Measurements from ENCODE around the gene E2F1.
"Not testable (repeated sequence)": the region's sequence is repeated elsewhere in the genome, so short reads cannot be mapped to it uniquely, and the experiment has no call there.

E2F1 gene

GRCh38 chr20:33702861-33703260 lies 16.7 kb upstream of the E2F1 start:
- no peak for ATAC-seq (ENCODE audit: low read depth)
- no peaks in the 10 kb centered on the region for H3K4me1 Mint-ChIP-seq
- H3K27ac Mint-ChIP-seq = no peak overlapping the region
- H3K9me3 Mint-ChIP-seq = peaks cover 2% of the 10 kb centered on the region
- no peak for DNase-seq (ENCODE audit: low spot score in 2 of 2)
- no peak overlapping the region for H3K4me3 Mint-ChIP-seq
- no peaks in the 10 kb centered on the region for H3K27me3 Mint-ChIP-seq
- H3K36me3 Mint-ChIP-seq = peaks cover 7% of the 10 kb centered on the region

GRCh38 chr20:33701629-33702450 lies 15.7 kb upstream of the E2F1 start:
- Mint-ChIP-seq H3K27ac (no peak overlapping the region), H3K36me3 (peaks cover 2% of the 10 kb centered on the region), H3K27me3 (no peaks in the 10 kb centered on the region), H3K9me3 (peaks cover 2% of the 10 kb centered on the region), H3K4me1 (no peaks in the 10 kb centered on the region), H3K4me3 (no peak overlapping the region)
- DNase-seq (ENCODE audit: low spot score in 2 of 2) = no peak
- no peak for ATAC-seq (ENCODE audit: low read depth)

- not testable (repeated sequence) for H3K4me3 Mint-ChIP-seq; H3K4me1 Mint-ChIP-seq; H3K9me3 Mint-ChIP-seq; H3K27ac Mint-ChIP-seq; H3K36me3 Mint-ChIP-seq; ATAC-seq (ENCODE audit: low read depth); DNase-seq (ENCODE audit: low spot score in 2 of 2); H3K27me3 Mint-ChIP-seq
Measured at GRCh38 chr20:33700696-33701441, 14.7 kb upstream of the E2F1 start.

- not testable (repeated sequence) for DNase-seq (ENCODE audit: low spot score in 2 of 2); H3K9me3 Mint-ChIP-seq; H3K36me3 Mint-ChIP-seq; ATAC-seq (ENCODE audit: low read depth); H3K27ac Mint-ChIP-seq; H3K4me1 Mint-ChIP-seq; H3K27me3 Mint-ChIP-seq; H3K4me3 Mint-ChIP-seq
Measured at GRCh38 chr20:33698966-33699365, 12.8 kb upstream of the E2F1 start.

GRCh38 chr20:33697129-33697528 lies 10.9 kb upstream of the E2F1 start:
- DNase-seq (ENCODE audit: low spot score in 2 of 2) (no peak), ATAC-seq (ENCODE audit: low read depth) (no peak)
- Mint-ChIP-seq H3K27me3 (no peaks in the 10 kb centered on the region), H3K4me3 (no peak overlapping the region), H3K9me3 (peaks cover 2% of the 10 kb centered on the region), H3K27ac (no peak overlapping the region), H3K4me1 (no peaks in the 10 kb centered on the region), H3K36me3 (peaks cover 2% of the 10 kb centered on the region)

- DNase-seq (ENCODE audit: low spot score in 2 of 2) (no peak), ATAC-seq (ENCODE audit: low read depth) (no peak)
- H3K27ac Mint-ChIP-seq = no peak overlapping the region
- H3K4me3 Mint-ChIP-seq = no peak overlapping the region
- peaks cover 2% of the 10 kb centered on the region for H3K4me1 Mint-ChIP-seq
- peaks cover 2% of the 10 kb centered on the region for H3K36me3 Mint-ChIP-seq
- no peaks in the 10 kb centered on the region for H3K27me3 Mint-ChIP-seq
- H3K9me3 Mint-ChIP-seq = peaks cover 2% of the 10 kb centered on the region
Measured at GRCh38 chr20:33696448-33696847, 10.3 kb upstream of the E2F1 start.

- H3K27ac Mint-ChIP-seq = no peak overlapping the region
- DNase-seq (ENCODE audit: low spot score in 2 of 2) = no peak
- H3K36me3 Mint-ChIP-seq = peaks cover 2% of the 10 kb centered on the region
- H3K9me3 Mint-ChIP-seq = peaks cover 2% of the 10 kb centered on the region
- H3K27me3 Mint-ChIP-seq = no peaks in the 10 kb centered on the region
- no peak for ATAC-seq (ENCODE audit: low read depth)
- H3K4me3 Mint-ChIP-seq = no peak overlapping the region
- peaks cover 3% of the 10 kb centered on the region for H3K4me1 Mint-ChIP-seq
Measured at GRCh38 chr20:33694639-33695012, 8.4 kb upstream of the E2F1 start.

- Mint-ChIP-seq H3K4me1 (peaks cover 3% of the 10 kb centered on the region), H3K9me3 (peaks cover 2% of the 10 kb centered on the region), H3K27me3 (no peaks in the 10 kb centered on the region), H3K27ac (no peak overlapping the region), H3K36me3 (peaks cover 2% of the 10 kb centered on the region), H3K4me3 (no peak overlapping the region)
- DNase-seq (ENCODE audit: low spot score in 2 of 2) = no peak
- no peak for ATAC-seq (ENCODE audit: low read depth)
Measured at GRCh38 chr20:33693741-33694638, 7.8 kb upstream of the E2F1 start.

GRCh38 chr20:33693289-33693688 lies 7.1 kb upstream of the E2F1 start:
- Mint-ChIP-seq H3K4me3 (no peak overlapping the region), H3K27ac (no peak overlapping the region), H3K27me3 (no peaks in the 10 kb centered on the region), H3K9me3 (no peaks in the 10 kb centered on the region), H3K4me1 (peaks cover 3% of the 10 kb centered on the region), H3K36me3 (peaks cover under 1% of the 10 kb centered on the region)
- DNase-seq (ENCODE audit: low spot score in 2 of 2) = no peak
- no peak for ATAC-seq (ENCODE audit: low read depth)

- Mint-ChIP-seq H3K4me3 (no peak overlapping the region), H3K9me3 (no peaks in the 10 kb centered on the region), H3K27me3 (no peaks in the 10 kb centered on the region), H3K36me3 (no peaks in the 10 kb centered on the region), H3K27ac (no peak overlapping the region), H3K4me1 (peaks cover 15% of the 10 kb centered on the region)
- DNase-seq (ENCODE audit: low spot score in 2 of 2) (no peak), ATAC-seq (ENCODE audit: low read depth) (no peak)
Measured at GRCh38 chr20:33689973-33690372, 3.8 kb upstream of the E2F1 start.

GRCh38 chr20:33689493-33689892 lies 3.3 kb upstream of the E2F1 start:
- H3K27ac Mint-ChIP-seq = no peak overlapping the region
- peaks cover 19% of the 10 kb centered on the region for H3K4me1 Mint-ChIP-seq
- no peak for ATAC-seq (ENCODE audit: low read depth)
- H3K36me3 Mint-ChIP-seq = no peaks in the 10 kb centered on the region
- no peaks in the 10 kb centered on the region for H3K27me3 Mint-ChIP-seq
- no peak overlapping the region for H3K4me3 Mint-ChIP-seq
- no peak for DNase-seq (ENCODE audit: low spot score in 2 of 2)
- H3K9me3 Mint-ChIP-seq = no peaks in the 10 kb centered on the region

- Mint-ChIP-seq H3K27ac (no peak overlapping the region), H3K27me3 (no peaks in the 10 kb centered on the region), H3K9me3 (no peaks in the 10 kb centered on the region), H3K4me3 (no peak overlapping the region), H3K4me1 (peaks cover 19% of the 10 kb centered on the region), H3K36me3 (no peaks in the 10 kb centered on the region)
- DNase-seq (ENCODE audit: low spot score in 2 of 2) (no peak), ATAC-seq (ENCODE audit: low read depth) (no peak)
Measured at GRCh38 chr20:33688938-33689424, 2.8 kb upstream of the E2F1 start.

- no peak overlapping the region for H3K27ac Mint-ChIP-seq
- ATAC-seq (ENCODE audit: low read depth) (no peak), DNase-seq (ENCODE audit: low spot score in 2 of 2) (no peak)
- H3K4me1 Mint-ChIP-seq = peaks cover 19% of the 10 kb centered on the region
- H3K36me3 Mint-ChIP-seq = no peaks in the 10 kb centered on the region
- H3K4me3 Mint-ChIP-seq = no peak overlapping the region
- H3K9me3 Mint-ChIP-seq = no peaks in the 10 kb centered on the region
- H3K27me3 Mint-ChIP-seq = no peaks in the 10 kb centered on the region
Measured at GRCh38 chr20:33687993-33688937, 2.1 kb upstream of the E2F1 start.

All from memory B cell (primary cell).